CD4-positive, alpha-beta T cell treated with Interleukin-17A for 1 hour (primary cell): ENCODE results near the gene PCMT1.
"Not testable (repeated sequence)": the region's sequence is repeated elsewhere in the genome, so short reads cannot be mapped to it uniquely, and the experiment has no call there.

Experiments
- DNase-seq: peaks from one replicate; pipeline ENCODE4 v3.0.0-alpha.2; 2020

The PCMT1 gene

GRCh38 chr6:149751239-149751638 is 1.7 kb downstream of the PCMT1 start:
- DNase-seq = no peak

GRCh38 chr6:149751920-149752319 is 2.4 kb downstream of the PCMT1 start:
- not testable (repeated sequence) for DNase-seq

- DNase-seq = no peak
Observed at GRCh38 chr6:149752600-149753373, 3.2 kb downstream of the PCMT1 start.

GRCh38 chr6:149753374-149753637 is 3.8 kb downstream of the PCMT1 start:
- DNase-seq = not testable (repeated sequence)

GRCh38 chr6:149754548-149754947 is 5.0 kb downstream of the PCMT1 start:
- no peak for DNase-seq

- DNase-seq = no peak
Observed at GRCh38 chr6:149755300-149756260, 6.0 kb downstream of the PCMT1 start.

GRCh38 chr6:149756261-149756636 is 6.7 kb downstream of the PCMT1 start:
- DNase-seq = no peak

- DNase-seq = no peak
Observed at GRCh38 chr6:149761438-149761837, 11.9 kb downstream of the PCMT1 start.

GRCh38 chr6:149763866-149764265 is 14.3 kb downstream of the PCMT1 start:
- no peak for DNase-seq

- DNase-seq = no peak
Observed at GRCh38 chr6:149766156-149766769, 16.7 kb downstream of the PCMT1 start.

GRCh38 chr6:149769676-149770075 is 20.1 kb downstream of the PCMT1 start:
- DNase-seq = no peak

- no peak for DNase-seq
Observed at GRCh38 chr6:149771185-149771584, 21.6 kb downstream of the PCMT1 start.

- DNase-seq = no peak
Observed at GRCh38 chr6:149771925-149772324, 22.4 kb downstream of the PCMT1 start.

GRCh38 chr6:149777624-149778023 is 28.1 kb downstream of the PCMT1 start:
- no peak for DNase-seq

- DNase-seq = no peak
Observed at GRCh38 chr6:149779644-149779963, 30.1 kb downstream of the PCMT1 start.

GRCh38 chr6:149781715-149782114 is 32.2 kb downstream of the PCMT1 start:
- DNase-seq = no peak

GRCh38 chr6:149782337-149782736 is 32.8 kb downstream of the PCMT1 start:
- no peak for DNase-seq

GRCh38 chr6:149783551-149783950 is 34.0 kb downstream of the PCMT1 start:
- no peak for DNase-seq

GRCh38 chr6:149806127-149806526 is 56.6 kb downstream of the PCMT1 start:
- DNase-seq = no peak

GRCh38 chr6:149809798-149810197 is 60.3 kb downstream of the PCMT1 start:
- DNase-seq = no peak

- DNase-seq = no peak
Observed at GRCh38 chr6:149813351-149813750, 63.8 kb downstream of the PCMT1 start.

- DNase-seq = no peak
Observed at GRCh38 chr6:149815788-149816187, 66.2 kb downstream of the PCMT1 start.

GRCh38 chr6:149820506-149820905 is 71.0 kb downstream of the PCMT1 start:
- DNase-seq = no peak

GRCh38 chr6:149821492-149821891 is 72.0 kb downstream of the PCMT1 start:
- no peak for DNase-seq
